ENCODE data around the gene CLDN34. TPM values are rescaled to one million over a fixed set of nuclear protein-coding genes. Genes with fewer than 3 reads are reported as not detected.
A peak's percentile ranks its signal among the peaks of the same experiment; 100 is the strongest.

Gene CLDN34
- total RNA-seq, 6 experiments from 2014 or later, result 0.22 to 0.39 TPM; not detected in 4

DNA sequence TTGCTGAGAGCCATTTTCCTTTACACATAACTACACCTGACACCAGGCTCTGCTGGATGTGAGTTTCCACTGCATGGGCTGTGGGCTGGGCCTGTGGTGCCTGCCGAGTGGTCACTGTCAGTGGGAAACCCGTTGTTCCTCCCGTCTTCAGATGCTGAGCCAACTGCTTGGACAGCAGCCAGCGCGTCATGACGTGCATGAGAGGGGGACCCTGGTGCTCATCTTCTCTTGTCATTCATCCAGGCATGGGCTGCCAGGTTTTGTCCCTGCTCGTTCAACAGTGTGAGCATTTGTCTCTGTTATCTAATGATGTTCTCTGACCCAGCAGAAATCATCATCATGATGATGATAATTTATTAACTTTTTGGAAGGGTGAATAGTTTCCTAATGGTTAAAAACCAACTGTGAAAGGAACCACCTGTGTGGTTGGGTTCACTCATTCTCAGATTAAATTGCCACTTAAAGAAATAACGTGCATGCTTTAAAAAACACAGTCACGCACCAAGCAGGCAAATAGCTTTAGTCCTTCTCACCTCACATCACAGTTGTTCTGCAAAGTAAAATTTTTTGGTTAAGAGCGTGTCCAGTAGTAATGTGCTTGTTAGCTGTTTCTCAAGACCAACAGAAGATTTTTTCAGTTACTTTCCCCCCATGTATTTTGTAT lies 19.9 kb upstream of the CLDN34 start:
- no peak overlapping the region for H3K4me3 ChIP-seq
- ATAC-seq, result no peak
- H3K36me3 ChIP-seq, result peaks cover 0 to 6% (median 0%) of the 10 kb centered on the region in 4 donors
- H3K4me1 ChIP-seq, result no peaks in the 10 kb centered on the region
- no peaks in the 10 kb centered on the region for H3K27me3 ChIP-seq
- TF ChIP-seq, protein P1, sequence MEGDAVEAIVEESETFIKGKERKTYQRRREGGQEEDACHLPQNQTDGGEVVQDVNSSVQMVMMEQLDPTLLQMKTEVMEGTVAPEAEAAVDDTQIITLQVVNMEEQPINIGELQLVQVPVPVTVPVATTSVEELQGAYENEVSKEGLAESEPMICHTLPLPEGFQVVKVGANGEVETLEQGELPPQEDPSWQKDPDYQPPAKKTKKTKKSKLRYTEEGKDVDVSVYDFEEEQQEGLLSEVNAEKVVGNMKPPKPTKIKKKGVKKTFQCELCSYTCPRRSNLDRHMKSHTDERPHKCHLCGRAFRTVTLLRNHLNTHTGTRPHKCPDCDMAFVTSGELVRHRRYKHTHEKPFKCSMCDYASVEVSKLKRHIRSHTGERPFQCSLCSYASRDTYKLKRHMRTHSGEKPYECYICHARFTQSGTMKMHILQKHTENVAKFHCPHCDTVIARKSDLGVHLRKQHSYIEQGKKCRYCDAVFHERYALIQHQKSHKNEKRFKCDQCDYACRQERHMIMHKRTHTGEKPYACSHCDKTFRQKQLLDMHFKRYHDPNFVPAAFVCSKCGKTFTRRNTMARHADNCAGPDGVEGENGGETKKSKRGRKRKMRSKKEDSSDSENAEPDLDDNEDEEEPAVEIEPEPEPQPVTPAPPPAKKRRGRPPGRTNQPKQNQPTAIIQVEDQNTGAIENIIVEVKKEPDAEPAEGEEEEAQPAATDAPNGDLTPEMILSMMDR (IDR thresholded peaks at IDR 0.05), result no peak
- no peak for TF ChIP-seq POLR2A (IDR thresholded peaks at IDR 0.05)
- H3K9me3 ChIP-seq, result no peaks in the 10 kb centered on the region
- H3K27ac ChIP-seq, result no peak overlapping the region
- no peak for DNase-seq
- intact Hi-C loops (cut with DNase I), result no loop called here
- WGBS (ENCODE audit: insufficient coverage, low coverage, low lambda C conversion rate, missing lambda C conversion rate), result 60% methylated on average over 6 of the region's 10 CpGs

DNA sequence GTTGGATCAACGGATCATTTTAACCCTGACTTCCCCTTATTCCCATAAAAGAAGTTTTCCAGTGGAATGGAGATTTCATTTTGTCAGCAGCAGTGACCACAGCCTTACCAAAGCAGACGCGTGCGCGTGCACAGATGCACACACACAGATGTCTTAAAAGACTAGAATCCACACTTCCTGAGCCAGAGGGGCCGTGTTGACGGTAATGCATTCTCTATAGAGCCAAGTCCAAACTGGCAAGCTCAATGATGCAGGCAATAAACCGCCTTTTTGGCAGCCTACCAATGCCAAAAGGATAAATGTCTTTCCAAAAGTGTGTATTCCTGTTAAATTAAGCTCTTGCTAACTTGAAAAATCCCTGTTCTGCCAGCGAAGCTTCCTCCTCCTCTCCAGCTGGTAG lies 18.8 kb upstream of the CLDN34 start:
- Histone ChIP-seq H3K9me3 (no peaks in the 10 kb centered on the region), H3K4me1 (no peaks in the 10 kb centered on the region), H3K4me3 (no peak overlapping the region), H3K27me3 (no peaks in the 10 kb centered on the region), H3K36me3 (peaks cover 0 to 6% (median 0%) of the 10 kb centered on the region in 4 donors), H3K27ac (no peak overlapping the region)
- no peak for TF ChIP-seq POLR2A (IDR thresholded peaks at IDR 0.05)
- TF ChIP-seq, protein P1 (IDR thresholded peaks at IDR 0.05), result no peak
- ATAC-seq, result no peak
- intact Hi-C loops (cut with DNase I), result no loop called here
- no peak for DNase-seq
- WGBS (ENCODE audit: insufficient coverage, low coverage, low lambda C conversion rate, missing lambda C conversion rate), result 81% methylated on average over 8 of the region's 9 CpGs

DNA sequence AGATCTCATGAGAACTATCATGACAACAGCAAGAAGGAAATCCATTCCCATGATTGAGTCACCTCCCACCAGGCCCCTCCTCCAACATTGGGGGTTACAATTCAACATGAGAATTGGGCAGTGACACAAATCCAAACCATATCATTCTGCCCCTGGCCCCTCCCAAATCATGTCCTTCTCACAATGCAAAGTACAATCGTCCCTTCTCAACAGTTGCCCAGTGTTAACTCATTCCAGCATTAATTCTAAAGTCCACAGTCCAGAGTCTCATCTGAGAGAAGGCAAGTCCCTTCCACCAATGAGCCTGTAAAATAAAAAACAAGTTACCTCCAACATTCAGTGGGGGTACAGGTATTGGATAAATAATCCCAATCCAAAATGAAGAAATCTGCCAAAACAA lies 14.9 kb upstream of the CLDN34 start:
- H3K27me3 ChIP-seq, result no peaks in the 10 kb centered on the region

DNA sequence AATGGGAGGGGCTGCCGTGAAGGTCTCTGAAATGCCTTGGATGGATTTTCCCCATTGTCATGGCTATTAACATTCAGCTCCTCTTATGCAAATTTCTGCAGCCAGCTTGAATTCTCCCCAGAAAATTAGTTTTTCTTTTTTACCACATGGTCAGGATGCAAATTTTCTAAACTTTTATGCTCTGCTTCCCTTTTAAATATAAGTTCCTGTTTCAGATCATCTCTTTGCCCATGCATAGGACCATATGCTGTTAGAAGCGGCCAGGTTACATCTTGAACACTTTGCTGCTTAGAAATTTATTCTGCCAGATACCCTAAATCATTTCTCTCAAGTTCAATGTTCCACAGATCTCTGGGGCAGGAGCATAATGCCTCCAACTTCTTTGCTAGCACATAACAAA lies 13.8 kb upstream of the CLDN34 start:
- intact Hi-C loops (cut with DNase I), result no loop called here
- H3K27ac ChIP-seq, result no peak overlapping the region
- no peaks in the 10 kb centered on the region for H3K27me3 ChIP-seq
- no peak for TF ChIP-seq POLR2A (IDR thresholded peaks at IDR 0.05)
- TF ChIP-seq, protein P1 (IDR thresholded peaks at IDR 0.05), result no peak
- H3K36me3 ChIP-seq, result no peaks in the 10 kb centered on the region
- no peak overlapping the region for H3K4me3 ChIP-seq
- no peaks in the 10 kb centered on the region for H3K4me1 ChIP-seq
- no peak for ATAC-seq
- whole genome bisulfite sequencing (ENCODE audit: insufficient coverage, low coverage, low lambda C conversion rate, missing lambda C conversion rate), result 58% methylated on average over 1 of the region's 2 CpGs
- no peaks in the 10 kb centered on the region for H3K9me3 ChIP-seq
- DNase-seq, result no peak

More for the DNA sequence above, 14.9 kb upstream of the CLDN34 start:
- no peaks in the 10 kb centered on the region for H3K9me3 ChIP-seq
- H3K36me3 ChIP-seq, result no peaks in the 10 kb centered on the region
- no peak for DNase-seq
- WGBS (ENCODE audit: insufficient coverage, low coverage, low lambda C conversion rate, missing lambda C conversion rate), result 25% methylated on average over 1 of the region's 1 CpG
- ATAC-seq, result peak; percentile 64 to 91 (median 86)
- intact Hi-C loops (cut with DNase I), result no loop called here
- H3K4me1 ChIP-seq, result no peaks in the 10 kb centered on the region
- no peak overlapping the region for H3K4me3 ChIP-seq
- TF ChIP-seq, protein P1 (IDR thresholded peaks at IDR 0.05), result no peak
- TF ChIP-seq POLR2A (IDR thresholded peaks at IDR 0.05), result no peak
- H3K27ac ChIP-seq, result no peak overlapping the region
